Trophoblast cell (in vitro differentiated cells and primary cell): ENCODE data around the gene PHIP.

Experiments
- DNase-seq, 2 donors: peaks; one replicate each; pipeline ENCODE4 v3.0.0-alpha.2; 2016
- H2AFZ ChIP-seq: 2 replicates; pipeline ENCODE4 v1.6.1; 2013; ENCODE audit warnings: low read length, moderate library complexity, mild to moderate bottlenecking; ENCODE audit not compliant: insufficient read depth, poor library complexity
- H2AK5ac ChIP-seq: 2 replicates; pipeline ENCODE4 v1.6.1; 2013; ENCODE audit warnings: mild to moderate bottlenecking, low read length
- H2BK120ac ChIP-seq: 2 replicates; pipeline ENCODE4 v1.6.1; 2013; ENCODE audit warnings: low read length, mild to moderate bottlenecking, moderate library complexity; ENCODE audit not compliant: insufficient read depth, poor library complexity
- H2BK12ac ChIP-seq: 2 replicates; pipeline ENCODE4 v1.6.1; 2013; ENCODE audit warnings: mild to moderate bottlenecking, low read length, moderate library complexity
- H2BK5ac ChIP-seq: 2 replicates; pipeline ENCODE4 v1.6.1; 2013; ENCODE audit warnings: low read length, low read depth, moderate library complexity, mild to moderate bottlenecking; ENCODE audit not compliant: poor library complexity
- H3K14ac ChIP-seq: 2 replicates; pipeline ENCODE4 v1.6.1; 2013; ENCODE audit warnings: mild to moderate bottlenecking, low read length
- H3K18ac ChIP-seq: 2 replicates; pipeline ENCODE4 v1.6.1; 2013; ENCODE audit warnings: mild to moderate bottlenecking, low read length
- H3K23ac ChIP-seq: 2 replicates; pipeline ENCODE4 v1.6.1; 2013; ENCODE audit warnings: low read length
- H3K27ac ChIP-seq: 2 replicates; pipeline ENCODE4 v1.5.1; 2013; ENCODE audit warnings: low read depth, mild to moderate bottlenecking, inconsistent platforms, low read length, moderate library complexity
- H3K27me3 ChIP-seq: 2 replicates; pipeline ENCODE4 v1.6.1; 2013; ENCODE audit warnings: inconsistent platforms, mild to moderate bottlenecking, low read length, moderate library complexity; ENCODE audit not compliant: insufficient read depth
- H3K36me3 ChIP-seq, 2 experiments: 1 replicate in 1 of 2; 2 replicates in 1 of 2; pipeline ENCODE4 v1.6.1; 2013; ENCODE audit warnings: low read length in 2 of 2, mild to moderate bottlenecking in 2 of 2, moderate library complexity in 1 of 2; ENCODE audit not compliant: insufficient read depth in 2 of 2, control insufficient read depth in 1 of 2
- H3K4ac ChIP-seq: 2 replicates; pipeline ENCODE4 v1.6.1; 2013; ENCODE audit warnings: low read depth, mild to moderate bottlenecking, low read length, moderate library complexity
- H3K4me1 ChIP-seq, 2 experiments: 1 replicate in 1 of 2; 2 replicates in 1 of 2; pipeline ENCODE4 v1.6.1; 2013; ENCODE audit warnings: low read length in 2 of 2, mild to moderate bottlenecking in 2 of 2, moderate library complexity in 1 of 2; ENCODE audit not compliant: insufficient read depth in 2 of 2, control insufficient read depth in 1 of 2
- H3K4me2 ChIP-seq: 2 replicates; pipeline ENCODE4 v1.6.1; 2013; ENCODE audit warnings: inconsistent platforms, mild to moderate bottlenecking, low read length, moderate library complexity
- H3K4me3 ChIP-seq: 2 replicates; pipeline ENCODE4 v1.5.1; 2013; ENCODE audit warnings: mild to moderate bottlenecking, low read depth, low read length, inconsistent platforms
- H3K79me1 ChIP-seq: one replicate; pipeline ENCODE4 v1.6.1; 2013; ENCODE audit warnings: low read length
- H3K79me2 ChIP-seq: 2 replicates; pipeline ENCODE4 v1.6.1; 2013; ENCODE audit warnings: low read length, mild to moderate bottlenecking; ENCODE audit not compliant: control insufficient read depth, insufficient read depth, poor library complexity
- H3K9ac ChIP-seq: 2 replicates; pipeline ENCODE4 v1.6.1; 2013; ENCODE audit warnings: mild to moderate bottlenecking, low read length
- H3K9me3 ChIP-seq: 2 replicates; pipeline ENCODE4 v1.6.1; 2013; ENCODE audit warnings: low read depth, mild to moderate bottlenecking, control low read depth, inconsistent platforms, low read length; ENCODE audit not compliant: insufficient read depth
- H4K12ac ChIP-seq: 2 replicates; pipeline ENCODE4 v1.6.1; 2013; ENCODE audit warnings: low read depth, mild to moderate bottlenecking, low read length, moderate library complexity
- H4K8ac ChIP-seq: 2 replicates; pipeline ENCODE4 v1.6.1; 2013; ENCODE audit warnings: low read depth, mild to moderate bottlenecking, low read length, moderate library complexity
- H4K91ac ChIP-seq: one replicate; pipeline ENCODE4 v1.6.1; 2013; ENCODE audit warnings: low read depth, mild to moderate bottlenecking, low read length, moderate library complexity
- WGBS: extraction: QIAGEN DNeasy Blood & Tissue Kit; methylation state at CpG from one replicate; pipeline ENCODE4 v1.1.7; 2013; ENCODE audit warnings: missing lambda C conversion rate; ENCODE audit not compliant: insufficient read length, insufficient coverage; ENCODE audit errors: extremely low coverage; 5-methylcytosine and 5-hydroxymethylcytosine counted together

Gene PHIP

DNA sequence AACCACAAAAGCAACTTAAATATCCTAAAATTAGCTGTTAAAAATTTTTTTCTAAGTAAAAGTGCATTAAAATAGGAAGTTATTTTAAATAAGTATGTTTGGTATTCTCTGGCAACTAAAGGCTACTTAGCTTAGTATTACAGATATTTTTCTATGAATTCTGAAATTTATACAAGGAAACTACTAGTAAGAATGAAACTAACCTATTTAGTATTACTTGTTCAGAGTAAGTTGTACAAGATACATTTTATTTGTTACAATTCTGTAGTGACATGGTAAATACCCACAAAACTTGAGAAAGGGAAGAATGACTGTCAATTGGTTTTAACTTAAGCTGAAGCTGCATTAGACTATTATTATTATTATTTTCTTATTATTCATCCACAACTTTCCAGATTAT is 6.5 kb downstream of the PHIP start:
- Histone ChIP-seq H3K79me2 (no peaks in the 10 kb centered on the region), H3K14ac (no peak overlapping the region), H3K36me3 (no peaks in the 10 kb centered on the region), H4K12ac (no peak overlapping the region), H2BK5ac (no peak overlapping the region), H3K4me3 (no peak overlapping the region), H2AK5ac (no peak overlapping the region), H3K23ac (no peak overlapping the region), H4K91ac (no peak overlapping the region), H2AFZ (no peak overlapping the region), H3K4me2 (no peak overlapping the region), H2BK12ac (no peak overlapping the region), H3K4me1 (no peaks in the 10 kb centered on the region), H3K27me3 (no peaks in the 10 kb centered on the region), H3K9ac (no peak overlapping the region), H3K4ac (no peak overlapping the region), H3K79me1 (no peaks in the 10 kb centered on the region), H3K27ac (no peak overlapping the region), H4K8ac (no peak overlapping the region), H3K9me3 (no peaks in the 10 kb centered on the region), H2BK120ac (no peak overlapping the region), H3K18ac (no peak overlapping the region)
- DNase-seq, result no peak

DNA sequence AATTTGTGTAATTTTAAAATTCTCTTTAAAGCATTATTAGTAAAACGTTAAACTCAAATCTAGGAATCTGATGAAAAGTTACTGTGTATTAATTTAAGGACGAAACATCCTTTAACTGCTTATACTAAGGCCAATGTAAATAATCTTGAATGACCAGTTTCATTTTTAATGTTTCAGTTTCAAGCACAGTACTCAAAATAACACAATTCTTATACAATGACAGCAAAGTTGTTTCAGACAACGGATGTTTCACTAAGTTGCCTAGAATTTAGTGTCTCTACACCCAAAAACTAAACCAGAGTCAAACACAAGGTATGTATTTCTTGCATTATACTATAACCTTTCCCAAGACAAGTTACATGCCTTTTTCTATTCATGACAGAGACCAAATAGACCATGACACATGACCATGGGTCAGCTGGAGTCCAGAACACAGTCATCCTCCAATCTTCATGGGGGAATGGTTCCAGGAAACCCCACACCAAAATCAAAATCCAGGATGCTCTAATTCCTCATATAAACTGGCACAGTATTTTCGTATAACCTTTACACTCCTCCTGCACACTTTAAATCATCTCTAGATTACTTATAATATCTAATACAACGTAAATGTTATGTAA is 7.7 kb downstream of the PHIP start:
- Histone ChIP-seq H3K9me3 (no peaks in the 10 kb centered on the region), H2AFZ (no peak overlapping the region), H3K79me1 (no peaks in the 10 kb centered on the region), H3K18ac (no peak overlapping the region), H4K12ac (no peak overlapping the region), H3K4ac (peak overlapping the region; percentile 40), H2AK5ac (no peak overlapping the region), H3K36me3 (no peaks in the 10 kb centered on the region), H2BK5ac (no peak overlapping the region), H2BK12ac (no peak overlapping the region), H4K91ac (no peak overlapping the region), H3K79me2 (no peaks in the 10 kb centered on the region), H3K9ac (no peak overlapping the region), H3K4me1 (no peaks in the 10 kb centered on the region), H2BK120ac (no peak overlapping the region), H3K4me2 (no peak overlapping the region), H3K23ac (no peak overlapping the region), H3K27ac (no peak overlapping the region), H3K4me3 (no peak overlapping the region), H4K8ac (no peak overlapping the region), H3K14ac (no peak overlapping the region), H3K27me3 (no peaks in the 10 kb centered on the region)
- no CpG with 5 or more reads among the region's 5 CpGs for WGBS
- DNase-seq, result no peak

DNA sequence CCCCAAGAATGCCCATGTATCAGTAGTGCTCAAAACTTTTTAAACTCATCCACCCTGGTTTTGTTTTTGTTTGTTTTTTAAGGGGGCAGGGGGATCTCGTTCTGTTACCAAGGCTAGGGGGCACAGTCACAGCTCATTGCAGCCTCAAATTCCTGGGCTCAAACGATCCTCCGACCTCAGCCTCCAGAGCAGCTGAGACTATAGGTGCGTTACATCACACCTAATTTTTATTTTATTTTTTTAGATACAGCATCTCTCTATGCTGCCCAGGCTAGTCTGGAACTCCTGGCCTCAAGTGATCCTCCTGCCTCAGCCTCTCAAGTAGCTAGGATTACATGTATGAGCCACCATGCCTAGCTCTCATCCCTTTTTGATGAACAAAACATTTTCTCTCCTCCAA is 11.2 kb downstream of the PHIP start:
- Histone ChIP-seq H3K4me2 (no peak overlapping the region), H3K9ac (no peak overlapping the region), H3K27me3 (no peaks in the 10 kb centered on the region), H2BK5ac (no peak overlapping the region), H2BK12ac (no peak overlapping the region), H3K36me3 (peaks cover 0 to 3% of the 10 kb centered on the region in 2 experiments), H3K9me3 (no peaks in the 10 kb centered on the region), H3K4me1 (no peaks in the 10 kb centered on the region), H3K14ac (no peak overlapping the region), H4K8ac (no peak overlapping the region), H2AFZ (no peak overlapping the region), H3K4me3 (no peak overlapping the region), H2BK120ac (no peak overlapping the region), H4K12ac (peak overlapping the region; percentile 36), H3K79me2 (no peaks in the 10 kb centered on the region), H3K4ac (peak overlapping the region; percentile 76), H4K91ac (no peak overlapping the region), H3K79me1 (no peaks in the 10 kb centered on the region), H2AK5ac (no peak overlapping the region), H3K27ac (no peak overlapping the region), H3K18ac (no peak overlapping the region), H3K23ac (no peak overlapping the region)
- DNase-seq, result no peak
- no CpG with 5 or more reads among the region's 4 CpGs for WGBS

DNA sequence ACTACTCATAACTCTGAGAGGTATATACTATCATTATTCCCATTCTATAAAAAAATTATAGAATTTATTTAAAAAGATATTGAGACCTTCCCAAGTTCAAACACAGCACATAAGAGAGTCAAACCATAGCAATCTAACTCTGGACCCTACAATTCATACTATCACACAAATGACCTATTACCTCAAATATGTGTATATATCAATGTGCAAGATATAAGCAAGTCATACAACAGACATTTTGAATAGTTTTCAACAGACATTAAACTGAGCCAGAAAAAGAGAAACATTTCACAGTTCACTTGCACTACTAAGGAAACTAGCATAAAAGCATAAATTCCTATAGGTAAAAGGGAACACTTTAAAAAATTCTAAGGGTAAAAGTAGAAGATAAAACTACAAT is 11.7 kb downstream of the PHIP start:
- no peak for DNase-seq
- no peak overlapping the region for H4K12ac ChIP-seq
- H3K27me3 ChIP-seq, result no peaks in the 10 kb centered on the region
- H3K9me3 ChIP-seq, result no peaks in the 10 kb centered on the region
- H3K4me1 ChIP-seq, result no peaks in the 10 kb centered on the region
- no peak overlapping the region for H4K8ac ChIP-seq
- no peak overlapping the region for H2BK120ac ChIP-seq
- no peaks in the 10 kb centered on the region for H3K79me2 ChIP-seq
- H3K9ac ChIP-seq, result no peak overlapping the region
- no peak overlapping the region for H2AFZ ChIP-seq
- H3K4ac ChIP-seq, result no peak overlapping the region
- no peak overlapping the region for H4K91ac ChIP-seq
- no peak overlapping the region for H2BK12ac ChIP-seq
- H3K79me1 ChIP-seq, result no peaks in the 10 kb centered on the region
- no peak overlapping the region for H3K4me2 ChIP-seq
- H3K4me3 ChIP-seq, result no peak overlapping the region
- H3K36me3 ChIP-seq, result peaks cover 0 to 3% of the 10 kb centered on the region in 2 experiments
- no peak overlapping the region for H2AK5ac ChIP-seq
- H3K18ac ChIP-seq, result no peak overlapping the region
- no peak overlapping the region for H3K23ac ChIP-seq
- H2BK5ac ChIP-seq, result no peak overlapping the region
- no peak overlapping the region for H3K14ac ChIP-seq
- no peak overlapping the region for H3K27ac ChIP-seq
